Esophagus muscularis mucosa (tissue), 4 donors: ENCODE measurements around the gene OR52L1. TPM values are rescaled to one million over a fixed set of nuclear protein-coding genes. Genes with fewer than 3 reads are reported as not detected.
A peak's percentile ranks its signal among the peaks of the same experiment; 100 is the strongest.

Experiments used
- DNase-seq: peaks from one replicate; pipeline ENCODE4 v3.0.0-alpha.2; 2017; ENCODE audit errors: extremely low spot score
- H3K27ac ChIP-seq, 4 donors: fragments of 200-600 bp; sonication (generic); replicated peaks in 1 of 4; 1 replicate in 3 of 4; 2 replicates in 1 of 4; pipeline ENCODE4 v1.5.1; 2016 to 2019; ENCODE audit warnings: mild to moderate bottlenecking in 1 of 4
- H3K27me3 ChIP-seq, 4 donors: fragments of 200-600 bp; sonication (generic); one replicate each; pipeline versions ENCODE4 v1.5.1 to v1.6.0; 2016 to 2019
- H3K36me3 ChIP-seq, 4 donors: fragments of 200-600 bp; sonication (generic); one replicate each; pipeline ENCODE4 v1.5.1; 2016 to 2019
- H3K4me1 ChIP-seq, 4 donors: fragments of 200-600 bp; sonication (generic); one replicate each; pipeline ENCODE4 v1.5.1; 2016 to 2019
- H3K4me3 ChIP-seq, 4 donors: fragments of 200-600 bp; sonication (generic); 1 replicate in 2 of 4; 2 replicates in 2 of 4; pipeline ENCODE4 v1.5.1; 2016 to 2019; ENCODE audit warnings: mild to moderate bottlenecking in 4 of 4, moderate library complexity in 1 of 4
- H3K9me3 ChIP-seq, 4 donors: fragments of 200-600 bp; sonication (generic); 1 replicate in 3 of 4; 2 replicates in 1 of 4; pipeline ENCODE4 v1.5.1; 2016 to 2019
- EP300 ChIP-seq: sonication (generic); formaldehyde crosslinking; IDR thresholded peaks from one replicate; pipeline ENCODE4 v1.6.1; 2017; ENCODE audit warnings: antibody characterized with exemption
- POLR2A ChIP-seq: fragments of 450-650 bp; IDR thresholded peaks from one replicate; pipeline ENCODE4 v1.6.1; 2017; ENCODE audit warnings: antibody characterized with exemption, moderate library complexity, mild to moderate bottlenecking, low read depth
- POLR2AphosphoS5 ChIP-seq, 2 donors: sonication (generic); formaldehyde crosslinking; IDR thresholded peaks; one replicate each; pipeline ENCODE4 v1.6.1; 2017; ENCODE audit warnings: antibody characterized with exemption in 2 of 2
- WGBS: methylation state at CpG from one replicate; pipeline ENCODE4 v1.1.5; 2018; 5-methylcytosine and 5-hydroxymethylcytosine counted together
- intact Hi-C: fragments of 100-400 bp; cut with DNase I; formaldehyde crosslinking; loops from one replicate; pipeline ENCODE4 v1.15.1; 2023
- total RNA-seq, 4 donors: library from RNA; depleted of rRNA; stranded (reverse); fragments of >200 nt; gene quantifications; one replicate each; pipeline versions ENCODE4 v1.1.0 to v1.2.1, GENCODE V29; 2016
- TF ChIP-seq, protein P1 (sequence below), 3 experiments: fragments of 200-600 bp in 2 of 3; fragments of 450-650 bp in 1 of 3; sonication (generic) in 2 of 3; IDR thresholded peaks; one replicate each; pipeline ENCODE4 v1.5.1; 2017 to 2019; ENCODE audit warnings: antibody characterized with exemption in 3 of 3, mild to moderate bottlenecking in 2 of 3, moderate library complexity in 1 of 3

OR52L1 gene
- total RNA-seq, 4 donors from 2014 or later: not detected

DNA sequence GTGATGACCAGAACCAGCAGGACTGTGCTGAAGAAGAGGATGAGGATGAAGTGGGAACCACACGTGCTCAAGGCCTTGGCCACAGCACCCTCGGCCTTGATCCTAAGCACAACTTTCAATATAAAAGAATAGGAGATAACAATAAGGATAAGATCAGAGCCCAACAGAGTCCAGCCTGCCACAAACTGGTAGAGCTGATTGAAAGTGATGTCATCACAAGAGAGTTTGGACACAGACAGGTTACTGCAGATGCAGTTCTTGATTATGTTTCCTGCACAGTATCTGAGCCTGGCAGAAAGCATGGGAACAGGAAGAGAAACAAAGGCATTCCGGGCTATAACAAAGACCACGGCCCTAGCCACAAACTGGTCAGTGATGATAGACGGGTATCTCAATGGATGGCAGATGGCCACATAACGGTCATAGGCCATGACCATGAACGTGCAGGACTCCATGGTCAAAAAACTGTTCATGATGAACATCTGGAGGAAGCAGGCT, 15.5 kb upstream of the OR52L1 start:
- Histone ChIP-seq H3K4me1 (no peaks in the 10 kb centered on the region), H3K36me3 (no peaks in the 10 kb centered on the region), H3K4me3 (no peak overlapping the region), H3K27ac (no peak overlapping the region), H3K9me3 (no peaks in the 10 kb centered on the region), H3K27me3 (no peaks in the 10 kb centered on the region)
- intact Hi-C loops: no loop called here
- no peak for DNase-seq
- WGBS: 78% methylated on average over 7 of the region's 7 CpGs
- TF ChIP-seq, protein P1, sequence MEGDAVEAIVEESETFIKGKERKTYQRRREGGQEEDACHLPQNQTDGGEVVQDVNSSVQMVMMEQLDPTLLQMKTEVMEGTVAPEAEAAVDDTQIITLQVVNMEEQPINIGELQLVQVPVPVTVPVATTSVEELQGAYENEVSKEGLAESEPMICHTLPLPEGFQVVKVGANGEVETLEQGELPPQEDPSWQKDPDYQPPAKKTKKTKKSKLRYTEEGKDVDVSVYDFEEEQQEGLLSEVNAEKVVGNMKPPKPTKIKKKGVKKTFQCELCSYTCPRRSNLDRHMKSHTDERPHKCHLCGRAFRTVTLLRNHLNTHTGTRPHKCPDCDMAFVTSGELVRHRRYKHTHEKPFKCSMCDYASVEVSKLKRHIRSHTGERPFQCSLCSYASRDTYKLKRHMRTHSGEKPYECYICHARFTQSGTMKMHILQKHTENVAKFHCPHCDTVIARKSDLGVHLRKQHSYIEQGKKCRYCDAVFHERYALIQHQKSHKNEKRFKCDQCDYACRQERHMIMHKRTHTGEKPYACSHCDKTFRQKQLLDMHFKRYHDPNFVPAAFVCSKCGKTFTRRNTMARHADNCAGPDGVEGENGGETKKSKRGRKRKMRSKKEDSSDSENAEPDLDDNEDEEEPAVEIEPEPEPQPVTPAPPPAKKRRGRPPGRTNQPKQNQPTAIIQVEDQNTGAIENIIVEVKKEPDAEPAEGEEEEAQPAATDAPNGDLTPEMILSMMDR (IDR thresholded peaks at IDR 0.05): no peak
- TF ChIP-seq POLR2A (no peak), POLR2AphosphoS5 (IDR thresholded peaks at IDR 0.05) (no peak), EP300 (no peak)

- H3K4me3 ChIP-seq: no peak overlapping the region
- DNase-seq: no peak
- H3K27me3 ChIP-seq: no peaks in the 10 kb centered on the region
- TF ChIP-seq POLR2AphosphoS5 (IDR thresholded peaks at IDR 0.05): no peak
- TF ChIP-seq EP300: no peak
- TF ChIP-seq POLR2A: no peak
- TF ChIP-seq, protein P1 (IDR thresholded peaks at IDR 0.05): no peak
- 92% methylated on average over 9 of the region's 14 CpGs for WGBS
- intact Hi-C loops: no loop called here
- H3K36me3 ChIP-seq: no peaks in the 10 kb centered on the region
- no peaks in the 10 kb centered on the region for H3K9me3 ChIP-seq
- no peaks in the 10 kb centered on the region for H3K4me1 ChIP-seq
- no peak overlapping the region for H3K27ac ChIP-seq
These were observed 8.0 kb upstream of the OR52L1 start for GRCh38 chr11:5994791-5995190.

- no peak for DNase-seq
- H3K36me3 ChIP-seq: no peaks in the 10 kb centered on the region
- intact Hi-C loops: no loop called here
- no peaks in the 10 kb centered on the region for H3K27me3 ChIP-seq
- no peaks in the 10 kb centered on the region for H3K4me1 ChIP-seq
- H3K9me3 ChIP-seq: no peaks in the 10 kb centered on the region
- no peak overlapping the region for H3K27ac ChIP-seq
- no peak for TF ChIP-seq POLR2AphosphoS5 (IDR thresholded peaks at IDR 0.05)
- TF ChIP-seq, protein P1 (IDR thresholded peaks at IDR 0.05): peak in 2 of 3 experiments; percentile 17 to 41
- TF ChIP-seq POLR2A: no peak
- no peak for TF ChIP-seq EP300
- H3K4me3 ChIP-seq: no peak overlapping the region
- WGBS: 60% methylated on average over 3 of the region's 3 CpGs
These were observed 5.9 kb upstream of the OR52L1 start for GRCh38 chr11:5992604-5993251.

GRCh38 chr11:5992150-5992549, 5.4 kb upstream of the OR52L1 start:
- H3K9me3 ChIP-seq: no peaks in the 10 kb centered on the region
- no peaks in the 10 kb centered on the region for H3K4me1 ChIP-seq
- DNase-seq: no peak
- no peak overlapping the region for H3K4me3 ChIP-seq
- H3K27ac ChIP-seq: no peak overlapping the region
- TF ChIP-seq, protein P1 (IDR thresholded peaks at IDR 0.05): no peak
- TF ChIP-seq EP300 (no peak), POLR2AphosphoS5 (IDR thresholded peaks at IDR 0.05) (no peak), POLR2A (no peak)
- 63% methylated on average over 3 of the region's 3 CpGs for WGBS
- intact Hi-C loops: no loop called here
- H3K27me3 ChIP-seq: no peaks in the 10 kb centered on the region
- no peaks in the 10 kb centered on the region for H3K36me3 ChIP-seq

DNA sequence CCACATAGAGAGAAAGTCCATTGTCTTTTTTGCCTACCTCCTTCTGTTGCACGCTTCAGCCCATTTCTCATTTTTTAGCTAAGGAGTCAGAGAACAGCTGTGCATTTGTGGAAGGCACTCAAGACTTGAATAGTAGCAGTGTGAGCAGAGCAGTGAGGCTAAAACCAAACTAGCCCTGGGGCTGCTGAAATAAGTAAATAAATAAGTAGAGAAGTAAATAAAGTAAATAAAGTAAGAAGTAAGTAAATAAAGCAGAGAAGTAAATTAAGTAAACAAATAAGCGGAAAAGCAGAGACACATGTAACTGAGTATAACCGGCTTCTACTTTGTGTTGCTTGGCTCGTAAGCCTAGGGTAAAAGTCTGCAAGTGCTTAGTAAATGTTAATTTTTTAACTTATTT, 2.4 kb upstream of the OR52L1 start:
- intact Hi-C loops: no loop called here
- Histone ChIP-seq H3K27me3 (no peaks in the 10 kb centered on the region), H3K36me3 (no peaks in the 10 kb centered on the region), H3K4me1 (no peaks in the 10 kb centered on the region), H3K4me3 (no peak overlapping the region), H3K27ac (no peak overlapping the region), H3K9me3 (no peaks in the 10 kb centered on the region)
- 77% methylated on average over 4 of the region's 4 CpGs for WGBS
- no peak for TF ChIP-seq POLR2A
- no peak for TF ChIP-seq POLR2AphosphoS5 (IDR thresholded peaks at IDR 0.05)
- no peak for TF ChIP-seq EP300
- TF ChIP-seq, protein P1 (IDR thresholded peaks at IDR 0.05): no peak
- DNase-seq: no peak
